ENCODE measurements around the gene ABCD3.

ABCD3 gene

DNA sequence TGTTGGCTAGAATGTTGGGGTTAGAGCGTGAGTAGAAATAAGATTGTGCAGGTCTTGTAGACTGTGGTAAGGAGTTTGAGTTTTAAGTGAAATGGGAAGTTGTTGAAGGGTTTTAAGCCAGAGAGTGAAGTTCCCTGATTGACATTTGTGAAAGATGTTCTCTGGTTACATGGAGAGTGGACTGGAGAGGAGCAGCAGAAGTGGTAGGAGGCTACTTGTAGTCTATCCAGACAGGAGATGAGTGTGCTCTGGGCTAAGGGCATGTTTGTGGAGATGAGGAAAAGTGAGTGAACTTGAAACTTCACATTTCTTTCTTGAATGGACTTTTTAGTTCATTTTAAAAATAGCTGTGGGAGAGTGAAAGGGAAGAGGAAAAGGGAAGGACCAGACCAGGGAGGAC lies 86.4 kb downstream of the ABCD3 start:
- H3K27ac ChIP-seq: no peak overlapping the region
- TF ChIP-seq, protein P1, sequence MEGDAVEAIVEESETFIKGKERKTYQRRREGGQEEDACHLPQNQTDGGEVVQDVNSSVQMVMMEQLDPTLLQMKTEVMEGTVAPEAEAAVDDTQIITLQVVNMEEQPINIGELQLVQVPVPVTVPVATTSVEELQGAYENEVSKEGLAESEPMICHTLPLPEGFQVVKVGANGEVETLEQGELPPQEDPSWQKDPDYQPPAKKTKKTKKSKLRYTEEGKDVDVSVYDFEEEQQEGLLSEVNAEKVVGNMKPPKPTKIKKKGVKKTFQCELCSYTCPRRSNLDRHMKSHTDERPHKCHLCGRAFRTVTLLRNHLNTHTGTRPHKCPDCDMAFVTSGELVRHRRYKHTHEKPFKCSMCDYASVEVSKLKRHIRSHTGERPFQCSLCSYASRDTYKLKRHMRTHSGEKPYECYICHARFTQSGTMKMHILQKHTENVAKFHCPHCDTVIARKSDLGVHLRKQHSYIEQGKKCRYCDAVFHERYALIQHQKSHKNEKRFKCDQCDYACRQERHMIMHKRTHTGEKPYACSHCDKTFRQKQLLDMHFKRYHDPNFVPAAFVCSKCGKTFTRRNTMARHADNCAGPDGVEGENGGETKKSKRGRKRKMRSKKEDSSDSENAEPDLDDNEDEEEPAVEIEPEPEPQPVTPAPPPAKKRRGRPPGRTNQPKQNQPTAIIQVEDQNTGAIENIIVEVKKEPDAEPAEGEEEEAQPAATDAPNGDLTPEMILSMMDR (conservative IDR thresholded peaks at IDR 0.05): no peak

DNA sequence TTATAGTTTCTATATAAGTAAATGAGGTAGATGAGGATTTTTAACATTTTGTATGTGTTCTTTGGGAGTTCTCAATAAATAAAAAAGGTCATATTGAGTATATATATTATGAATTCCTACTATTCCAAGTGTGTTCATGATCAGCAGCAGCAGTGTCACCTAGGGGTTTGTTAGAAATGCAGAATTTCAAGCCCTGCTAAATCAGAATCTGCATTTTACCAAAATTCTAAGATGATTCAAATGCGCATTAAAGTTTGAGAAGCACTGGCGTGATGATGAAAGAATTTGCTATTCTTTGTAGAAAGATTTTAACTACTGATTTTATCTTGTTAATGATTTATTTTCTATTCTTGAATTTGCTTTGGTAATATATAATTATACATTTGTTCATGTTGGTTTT lies 94.6 kb downstream of the ABCD3 start:
- no peak overlapping the region for H3K27ac ChIP-seq
- TF ChIP-seq, protein P1 (conservative IDR thresholded peaks at IDR 0.05): no peak

DNA sequence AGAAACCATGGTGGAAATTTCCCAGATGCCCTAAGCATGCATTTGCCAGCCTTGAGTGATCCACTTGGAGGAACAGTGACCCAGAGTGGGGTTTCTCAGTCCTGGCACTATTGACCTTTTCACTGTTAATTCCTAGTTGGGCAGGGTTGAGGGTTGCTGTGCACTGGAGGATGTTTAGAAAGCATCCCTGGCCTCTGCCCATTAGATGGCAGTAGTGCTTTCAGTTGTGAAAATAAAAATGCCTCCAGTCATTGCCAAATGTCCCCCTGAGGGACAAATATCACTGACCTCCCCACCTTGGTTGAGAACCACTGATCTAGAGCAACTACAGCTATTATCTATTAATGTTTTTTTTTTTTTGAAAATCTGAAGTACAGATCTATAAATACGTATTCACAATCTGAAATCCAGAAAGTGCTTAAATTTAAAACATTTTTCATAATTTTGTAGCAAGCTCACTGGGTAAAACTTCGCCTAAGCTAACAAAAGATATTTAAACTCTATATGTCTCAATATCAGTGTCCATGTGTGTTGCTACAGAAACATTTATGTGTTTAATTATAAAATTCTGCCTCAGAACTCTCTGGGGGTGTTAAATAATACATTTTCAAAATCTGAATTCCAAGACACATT lies 96.0 kb downstream of the ABCD3 start:
- TF ChIP-seq, protein P1 (conservative IDR thresholded peaks at IDR 0.05): peak; percentile 87
- H3K27ac ChIP-seq: peak overlapping the region; percentile 70

DNA sequence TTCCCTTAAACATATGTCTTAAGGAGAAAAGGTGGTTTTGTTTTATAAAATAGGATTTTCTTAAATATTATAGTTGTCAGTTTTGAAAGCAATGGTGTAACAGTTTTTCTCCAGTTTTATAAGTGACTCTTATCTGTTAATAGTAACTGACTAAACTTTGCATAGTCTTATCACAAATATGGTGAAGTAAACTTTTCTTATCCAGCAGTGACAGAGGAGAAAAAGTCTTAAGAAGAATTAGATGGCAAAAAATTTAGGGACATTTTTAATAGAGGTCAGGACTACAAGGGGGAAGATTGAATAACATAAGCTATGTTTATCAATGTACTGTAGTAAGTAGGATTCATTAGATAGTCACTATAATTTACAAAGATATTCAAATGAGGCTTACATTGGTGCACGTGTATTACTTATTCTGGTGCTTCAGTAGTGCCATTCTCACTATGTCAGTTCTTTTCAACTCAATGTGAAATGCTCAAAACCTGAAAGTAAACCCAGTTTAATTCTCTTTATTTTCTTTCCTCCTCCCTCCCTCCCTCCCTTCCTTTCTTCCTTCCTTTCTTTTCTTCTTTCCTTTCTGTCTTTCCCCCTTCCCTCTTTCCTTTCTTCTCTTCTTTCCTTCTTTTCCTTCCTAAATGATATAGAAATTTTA lies 97.2 kb downstream of the ABCD3 start:
- peak overlapping the region; percentile 70 for H3K27ac ChIP-seq
- TF ChIP-seq, protein P1 (conservative IDR thresholded peaks at IDR 0.05): no peak

DNA sequence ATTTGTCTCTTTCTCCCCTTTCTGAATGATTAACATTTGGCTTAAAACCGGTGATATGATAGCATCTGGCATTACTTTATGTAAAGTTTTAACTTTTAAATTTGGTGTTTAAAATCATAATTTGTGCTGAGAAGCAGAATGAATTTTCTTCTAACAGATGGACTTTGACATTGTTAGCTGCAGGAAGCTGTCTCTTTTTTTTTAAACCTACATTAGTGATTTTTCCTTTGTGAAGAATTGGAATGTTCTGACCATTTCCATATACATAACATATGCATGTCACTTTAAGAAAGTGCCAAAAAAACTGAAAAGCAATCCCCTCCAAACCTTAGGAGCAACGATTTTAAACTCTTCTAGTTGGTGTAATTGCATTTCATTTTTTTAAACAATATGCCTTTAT lies 101.2 kb downstream of the ABCD3 start:
- no peak overlapping the region for H3K27ac ChIP-seq
- TF ChIP-seq, protein P1 (conservative IDR thresholded peaks at IDR 0.05): no peak

DNA sequence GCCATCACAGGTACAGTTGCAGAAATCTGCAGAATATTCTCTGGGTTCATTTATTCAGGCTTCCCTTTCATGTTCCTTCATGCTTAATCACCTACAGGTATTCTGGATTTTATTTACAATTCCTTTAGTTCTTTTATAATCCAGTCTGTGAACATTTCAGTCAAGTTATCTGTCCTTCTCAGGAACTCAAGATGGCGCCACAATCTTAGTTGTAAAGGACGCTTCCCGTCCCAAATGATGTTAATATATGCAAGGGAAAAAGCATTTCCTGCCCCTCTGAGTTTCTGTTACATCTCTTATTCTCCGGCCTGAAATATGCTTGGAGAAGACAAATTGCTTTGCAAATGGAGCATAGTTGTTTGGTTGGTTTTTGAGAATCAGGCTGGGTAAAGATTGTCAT lies 104.1 kb downstream of the ABCD3 start:
- no peak overlapping the region for H3K27ac ChIP-seq
- TF ChIP-seq, protein P1 (conservative IDR thresholded peaks at IDR 0.05): peak; percentile 77

DNA sequence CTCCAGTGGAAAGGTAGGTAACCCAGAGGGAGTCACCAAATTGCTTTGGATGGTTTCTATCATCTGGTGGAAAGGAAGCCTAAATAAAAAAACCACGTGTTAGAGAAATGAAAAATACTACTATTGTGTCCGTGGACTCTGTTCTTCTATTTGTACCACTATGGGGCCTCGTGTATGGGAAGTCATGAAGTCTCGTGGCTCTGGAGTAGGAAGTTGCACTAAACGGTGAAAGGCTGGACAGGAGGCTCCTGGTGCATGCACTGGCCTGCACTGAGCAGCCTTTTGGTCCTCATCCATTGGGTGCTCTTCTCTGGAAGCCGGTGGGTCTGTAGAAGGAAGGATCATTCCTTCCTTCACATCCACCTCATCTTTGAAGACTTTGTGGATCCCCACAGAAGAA lies 106.3 kb downstream of the ABCD3 start:
- TF ChIP-seq, protein P1 (conservative IDR thresholded peaks at IDR 0.05): no peak
- H3K27ac ChIP-seq: no peak overlapping the region
